ENCODE measurements around the gene EGR4. TPM values are rescaled to one million over a fixed set of nuclear protein-coding genes. Genes with fewer than 3 reads are reported as not detected.
"Not testable (repeated sequence)": the region's sequence is repeated elsewhere in the genome, so short reads cannot be mapped to it uniquely, and the experiment has no call there.

EGR4 gene
- total RNA-seq, 3 donors from 2014 or later, result 0.79 to 1.1 (median 0.87) TPM

GRCh38 chr2:73262691-73263429 lies 30.5 kb downstream of the EGR4 start:
- not testable (repeated sequence) for H3K27me3 Mint-ChIP-seq (ENCODE audit: low read depth); DNase-seq; H3K4me3 Mint-ChIP-seq; H3K4me1 Mint-ChIP-seq (ENCODE audit: low read depth); ATAC-seq; H3K9me3 Mint-ChIP-seq
- H3K36me3 Mint-ChIP-seq (ENCODE audit: insufficient read depth), result peaks cover 16% of the 10 kb centered on the region

- Mint-ChIP-seq H3K36me3 (ENCODE audit: insufficient read depth) (peaks cover 16% of the 10 kb centered on the region), H3K9me3 (no peaks in the 10 kb centered on the region), H3K27me3 (ENCODE audit: low read depth) (no peaks in the 10 kb centered on the region), H3K4me3 (no peak overlapping the region), H3K4me1 (ENCODE audit: low read depth) (peaks cover 10% of the 10 kb centered on the region)
- ATAC-seq (no peak), DNase-seq (no peak)
These were observed 31.2 kb downstream of the EGR4 start for GRCh38 chr2:73262108-73262651.

- H3K9me3 Mint-ChIP-seq, result no peaks in the 10 kb centered on the region
These were observed 32.9 kb downstream of the EGR4 start for GRCh38 chr2:73260338-73260984.

GRCh38 chr2:73259704-73260337 lies 33.5 kb downstream of the EGR4 start:
- Mint-ChIP-seq H3K36me3 (ENCODE audit: insufficient read depth) (peaks cover 16% of the 10 kb centered on the region), H3K27me3 (ENCODE audit: low read depth) (no peaks in the 10 kb centered on the region), H3K9me3 (no peaks in the 10 kb centered on the region), H3K4me3 (no peak overlapping the region), H3K4me1 (ENCODE audit: low read depth) (peaks cover 5% of the 10 kb centered on the region)
- DNase-seq (no peak), ATAC-seq (no peak)

More at GRCh38 chr2:73260338-73260984, 32.9 kb downstream of the EGR4 start:
- ATAC-seq, result no peak
- H3K36me3 Mint-ChIP-seq (ENCODE audit: insufficient read depth), result peaks cover 16% of the 10 kb centered on the region
- H3K4me3 Mint-ChIP-seq, result no peak overlapping the region
- DNase-seq, result no peak
- peaks cover 5% of the 10 kb centered on the region for H3K4me1 Mint-ChIP-seq (ENCODE audit: low read depth)
- no peaks in the 10 kb centered on the region for H3K27me3 Mint-ChIP-seq (ENCODE audit: low read depth)

DNA sequence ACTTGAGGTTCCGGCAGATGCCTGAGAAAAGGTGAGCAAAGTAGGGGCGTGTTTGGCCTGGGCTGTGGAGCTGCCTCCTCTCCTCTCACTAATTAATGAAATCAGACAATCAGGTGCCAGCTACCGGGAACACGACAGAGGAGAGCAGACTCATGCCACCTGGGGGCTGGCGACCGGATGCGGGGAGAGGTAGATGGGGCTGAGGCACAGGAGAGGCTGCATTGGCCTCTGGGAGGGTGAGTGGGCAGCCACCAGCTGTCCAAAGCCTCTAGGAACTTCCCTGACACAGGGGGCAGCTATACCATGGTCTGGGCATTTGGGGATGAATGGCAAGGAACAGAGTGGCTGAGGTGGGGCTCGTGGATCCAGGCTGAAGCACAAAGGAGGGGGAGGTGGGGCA lies 34.1 kb downstream of the EGR4 start:
- Mint-ChIP-seq H3K27me3 (ENCODE audit: low read depth) (no peaks in the 10 kb centered on the region), H3K36me3 (ENCODE audit: insufficient read depth) (peaks cover 18% of the 10 kb centered on the region), H3K4me1 (ENCODE audit: low read depth) (peaks cover 5% of the 10 kb centered on the region), H3K4me3 (no peak overlapping the region), H3K9me3 (no peaks in the 10 kb centered on the region)
- no peak for DNase-seq
- ATAC-seq, result no peak

DNA sequence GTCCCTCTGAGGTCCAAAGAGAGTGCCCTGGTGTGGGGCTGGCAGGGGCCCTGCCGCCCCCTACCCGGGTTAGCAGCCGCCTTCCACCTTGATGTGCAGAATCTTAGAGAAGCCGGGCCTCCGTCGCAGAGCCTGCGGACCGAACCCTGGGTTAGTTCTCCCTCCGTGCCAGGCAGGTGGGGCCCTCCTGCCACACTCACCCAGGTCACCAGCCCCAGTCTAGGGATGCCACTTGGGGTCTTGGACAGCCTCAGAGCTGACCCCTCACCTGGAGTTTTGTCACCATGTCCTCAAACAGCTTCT lies 34.5 kb downstream of the EGR4 start:
- peaks cover 16% of the 10 kb centered on the region for H3K36me3 Mint-ChIP-seq (ENCODE audit: insufficient read depth)
- no peak for ATAC-seq
- no peak for DNase-seq
- no peak overlapping the region for H3K4me3 Mint-ChIP-seq
- no peaks in the 10 kb centered on the region for H3K27me3 Mint-ChIP-seq (ENCODE audit: low read depth)
- no peaks in the 10 kb centered on the region for H3K9me3 Mint-ChIP-seq
- peaks cover 5% of the 10 kb centered on the region for H3K4me1 Mint-ChIP-seq (ENCODE audit: low read depth)

DNA sequence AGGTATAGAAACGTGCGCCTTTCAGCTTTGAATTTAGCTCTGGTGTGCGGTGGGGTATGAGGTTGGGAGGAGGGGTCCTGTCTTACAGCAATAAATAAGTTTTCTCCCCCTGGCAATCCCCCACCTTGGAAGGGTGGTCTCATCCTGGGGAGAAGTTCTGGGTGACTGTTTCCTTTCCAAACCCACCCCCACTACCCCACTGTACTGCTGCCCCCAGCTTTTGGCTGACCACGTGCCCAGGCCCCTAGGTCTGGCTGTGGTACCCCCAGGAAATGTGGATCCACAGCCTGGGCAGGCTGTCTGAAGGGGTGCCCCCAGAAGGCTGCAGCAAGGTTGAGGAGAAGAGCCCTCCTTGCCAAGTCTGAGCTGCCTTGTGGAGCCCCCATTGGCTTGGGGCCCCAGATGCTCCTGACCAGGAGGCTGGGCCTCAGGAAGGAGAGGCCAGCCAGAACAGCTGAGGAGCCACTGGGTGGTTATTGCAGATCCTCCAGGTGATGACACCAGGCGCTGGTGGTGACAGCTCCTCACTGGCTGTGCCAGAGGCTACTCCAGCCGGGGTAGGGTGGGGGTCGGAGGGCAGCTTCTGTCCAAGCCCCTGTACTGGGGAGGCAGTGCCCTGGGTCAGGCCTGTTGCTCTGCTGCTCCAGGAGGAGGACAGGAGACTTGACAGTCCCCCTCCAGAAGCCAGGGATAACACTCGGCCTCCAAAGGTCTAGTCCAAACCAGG lies 35.0 kb downstream of the EGR4 start:
- DNase-seq, result no peak
- Mint-ChIP-seq H3K9me3 (no peaks in the 10 kb centered on the region), H3K36me3 (ENCODE audit: insufficient read depth) (peaks cover 17% of the 10 kb centered on the region), H3K27me3 (ENCODE audit: low read depth) (no peaks in the 10 kb centered on the region), H3K4me3 (no peak overlapping the region), H3K4me1 (ENCODE audit: low read depth) (peaks cover 5% of the 10 kb centered on the region)
- ATAC-seq, result no peak

GRCh38 chr2:73257425-73258125 lies 35.8 kb downstream of the EGR4 start:
- H3K27me3 Mint-ChIP-seq (ENCODE audit: low read depth), result no peaks in the 10 kb centered on the region
- H3K9me3 Mint-ChIP-seq, result no peaks in the 10 kb centered on the region
- no peak overlapping the region for H3K4me3 Mint-ChIP-seq
- DNase-seq (no peak), ATAC-seq (no peak)
- peaks cover 19% of the 10 kb centered on the region for H3K36me3 Mint-ChIP-seq (ENCODE audit: insufficient read depth)
- H3K4me1 Mint-ChIP-seq (ENCODE audit: low read depth), result peaks cover 5% of the 10 kb centered on the region

DNA sequence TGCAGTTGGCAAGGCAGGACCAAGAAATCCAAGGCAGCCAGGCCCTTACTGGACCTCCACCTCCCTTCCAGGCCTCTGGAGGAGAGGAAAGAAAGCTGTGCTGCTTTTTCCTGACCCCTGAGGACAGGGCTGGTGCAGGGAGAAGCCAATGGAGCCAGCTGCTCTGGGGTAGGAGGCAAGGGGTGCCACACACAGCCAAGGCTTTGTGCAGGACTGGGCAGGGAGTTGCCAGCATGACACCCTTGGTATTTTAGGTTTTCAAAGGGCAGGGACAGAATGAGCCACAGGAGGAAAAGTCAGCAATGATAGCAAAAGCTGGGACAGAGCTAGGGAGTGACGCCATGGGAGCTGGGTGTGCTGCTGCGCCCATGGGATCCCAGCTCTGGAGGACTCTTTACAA lies 36.3 kb downstream of the EGR4 start:
- Mint-ChIP-seq H3K36me3 (ENCODE audit: insufficient read depth) (peaks cover 19% of the 10 kb centered on the region), H3K4me3 (no peak overlapping the region), H3K4me1 (ENCODE audit: low read depth) (peaks cover 5% of the 10 kb centered on the region), H3K9me3 (no peaks in the 10 kb centered on the region), H3K27me3 (ENCODE audit: low read depth) (no peaks in the 10 kb centered on the region)
- DNase-seq (no peak), ATAC-seq (no peak)

DNA sequence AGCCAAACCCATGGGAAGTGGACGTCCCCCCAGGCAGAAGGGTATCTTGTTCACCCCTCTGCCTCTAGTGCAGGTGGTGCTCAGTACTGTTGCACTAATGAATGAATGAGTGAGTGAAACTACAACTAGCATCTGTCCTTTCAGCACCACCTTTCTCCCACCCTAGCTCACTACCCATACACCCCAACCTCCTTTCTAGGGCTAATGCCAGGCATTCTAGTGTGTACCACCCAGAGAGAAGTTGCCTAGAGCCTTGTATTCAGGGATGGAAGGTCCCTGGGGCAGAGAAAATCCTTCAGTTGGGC lies 36.8 kb downstream of the EGR4 start:
- H3K36me3 Mint-ChIP-seq (ENCODE audit: insufficient read depth), result peaks cover 16% of the 10 kb centered on the region
- H3K4me3 Mint-ChIP-seq, result no peak overlapping the region
- ATAC-seq (peak in 1 of 2 donors; percentile 9), DNase-seq (no peak)
- H3K4me1 Mint-ChIP-seq (ENCODE audit: low read depth), result peaks cover 5% of the 10 kb centered on the region
- H3K27me3 Mint-ChIP-seq (ENCODE audit: low read depth), result no peaks in the 10 kb centered on the region
- no peaks in the 10 kb centered on the region for H3K9me3 Mint-ChIP-seq

- ATAC-seq (no peak), DNase-seq (no peak)
- peaks cover 15% of the 10 kb centered on the region for H3K36me3 Mint-ChIP-seq (ENCODE audit: insufficient read depth)
- H3K4me1 Mint-ChIP-seq (ENCODE audit: low read depth), result peaks cover 5% of the 10 kb centered on the region
- H3K9me3 Mint-ChIP-seq, result no peaks in the 10 kb centered on the region
- H3K4me3 Mint-ChIP-seq, result no peak overlapping the region
- H3K27me3 Mint-ChIP-seq (ENCODE audit: low read depth), result no peaks in the 10 kb centered on the region
These were observed 37.3 kb downstream of the EGR4 start for GRCh38 chr2:73255907-73256617.

- no peak overlapping the region for H3K4me3 Mint-ChIP-seq
- peaks cover 5% of the 10 kb centered on the region for H3K4me1 Mint-ChIP-seq (ENCODE audit: low read depth)
- ATAC-seq (peak in 1 of 2 donors; percentile 11), DNase-seq (no peak)
- H3K36me3 Mint-ChIP-seq (ENCODE audit: insufficient read depth), result peaks cover 24% of the 10 kb centered on the region
- H3K27me3 Mint-ChIP-seq (ENCODE audit: low read depth), result no peaks in the 10 kb centered on the region
- no peaks in the 10 kb centered on the region for H3K9me3 Mint-ChIP-seq
These were observed 38.2 kb downstream of the EGR4 start for GRCh38 chr2:73255007-73255644.

DNA sequence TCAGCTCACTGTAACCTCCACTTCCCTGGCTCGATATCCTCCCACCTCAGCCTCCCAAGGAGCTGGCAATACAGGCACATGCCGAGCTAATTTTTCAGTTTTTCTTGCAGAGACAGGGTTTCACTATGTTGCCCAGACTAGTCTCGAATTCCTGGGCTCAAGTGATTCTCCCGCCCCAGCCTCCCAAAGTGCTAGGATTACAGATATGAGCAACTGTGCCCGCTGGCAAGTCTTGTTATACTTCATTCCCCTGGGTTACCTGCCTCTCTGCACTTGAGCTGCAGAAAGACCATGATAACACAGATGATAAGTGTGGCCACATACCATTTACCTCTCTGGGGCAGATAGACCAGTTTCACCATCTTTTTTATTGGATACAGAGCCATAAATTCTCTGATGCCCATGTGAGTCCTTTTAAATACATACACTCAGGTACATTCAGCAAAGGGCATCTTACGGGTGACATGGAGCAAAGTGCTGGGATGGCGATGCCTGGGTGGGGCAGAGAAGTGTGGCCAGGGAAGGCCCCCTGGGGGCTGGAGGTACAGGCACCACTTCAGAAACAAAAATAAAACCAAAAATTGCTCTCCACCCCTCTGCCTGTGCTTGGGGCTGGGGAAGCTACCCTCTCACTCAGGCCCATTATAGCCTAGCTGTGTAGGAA lies 38.9 kb downstream of the EGR4 start:
- no peaks in the 10 kb centered on the region for H3K27me3 Mint-ChIP-seq (ENCODE audit: low read depth)
- ATAC-seq, result peak in 1 of 2 donors; percentile 3
- H3K36me3 Mint-ChIP-seq (ENCODE audit: insufficient read depth), result peaks cover 30% of the 10 kb centered on the region
- H3K4me1 Mint-ChIP-seq (ENCODE audit: low read depth), result peaks cover 5% of the 10 kb centered on the region
- DNase-seq, result no peak
- no peaks in the 10 kb centered on the region for H3K9me3 Mint-ChIP-seq
- H3K4me3 Mint-ChIP-seq, result no peak overlapping the region
